MM.1S (cell line): Measurements from ENCODE around the gene CTSL.

Experiments
- DNase-seq: peaks from one replicate; pipeline ENCODE4 v3.0.0-alpha.2; 2015
- H2AFZ ChIP-seq: fragments of 300-600 bp; sonication (generic); 2 replicates; pipeline ENCODE4 v1.6.0; 2016; ENCODE audit warnings: antibody characterized with exemption, low read length
- H3F3A ChIP-seq: fragments of 300-600 bp; sonication (generic); 2 replicates; pipeline ENCODE4 v1.6.1; 2016; ENCODE audit warnings: mild to moderate bottlenecking, antibody characterized with exemption, low read length, moderate library complexity, mixed read lengths; ENCODE audit not compliant: insufficient read depth
- H3K27ac ChIP-seq: fragments of 300-600 bp; sonication (generic); 2 replicates; pipeline ENCODE4 v1.5.1; 2016; ENCODE audit warnings: mild to moderate bottlenecking, low read length
- H3K27me3 ChIP-seq: fragments of 300-600 bp; sonication (generic); replicated peaks from 2 replicates; pipeline ENCODE4 v1.6.0; 2016; ENCODE audit warnings: low read length; ENCODE audit not compliant: insufficient read depth
- H3K36me3 ChIP-seq: fragments of 300-600 bp; sonication (generic); replicated peaks from 2 replicates; pipeline ENCODE4 v1.6.1; 2016; ENCODE audit warnings: mild to moderate bottlenecking, low read length, mixed read lengths; ENCODE audit not compliant: insufficient read depth
- H3K4me1 ChIP-seq: fragments of 300-600 bp; sonication (generic); 2 replicates; pipeline ENCODE4 v1.6.1; 2016; ENCODE audit warnings: low read length, mixed read lengths
- H3K4me2 ChIP-seq: fragments of 300-600 bp; sonication (generic); 2 replicates; pipeline ENCODE4 v1.6.0; 2016; ENCODE audit warnings: low read depth, low read length
- H3K4me3 ChIP-seq: fragments of 300-600 bp; sonication (generic); 2 replicates; pipeline ENCODE4 v1.5.1; 2016; ENCODE audit warnings: low read length, mixed read lengths
- H3K79me2 ChIP-seq: fragments of 300-600 bp; sonication (generic); 2 replicates; pipeline ENCODE4 v1.6.1; 2016; ENCODE audit warnings: mixed run types, low read length, mixed read lengths
- H3K9ac ChIP-seq: fragments of 300-600 bp; sonication (generic); 2 replicates; pipeline ENCODE4 v1.6.1; 2016; ENCODE audit warnings: low read length, mixed read lengths
- H3K9me2 ChIP-seq: fragments of 300-600 bp; sonication (generic); replicated peaks from 2 replicates; pipeline ENCODE4 v1.6.1; 2016; ENCODE audit warnings: mild to moderate bottlenecking, low read length, mixed read lengths; ENCODE audit not compliant: insufficient read depth
- H3K9me3 ChIP-seq: fragments of 300-600 bp; sonication (generic); replicated peaks from 2 replicates; pipeline ENCODE4 v1.6.1; 2016; ENCODE audit warnings: mild to moderate bottlenecking, low read length, mixed read lengths; ENCODE audit not compliant: insufficient read depth
- H4K20me1 ChIP-seq: fragments of 300-600 bp; sonication (generic); 2 replicates; pipeline ENCODE4 v1.6.1; 2016; ENCODE audit warnings: mild to moderate bottlenecking, low read length, moderate library complexity, mixed read lengths; ENCODE audit not compliant: insufficient read depth
- EZH2 ChIP-seq: fragments of 300-600 bp; sonication (generic); optimal IDR thresholded peaks from 2 replicates; pipeline ENCODE3; 2017; ENCODE audit warnings: low read depth, mild to moderate bottlenecking, antibody characterized with exemption, low read length, mixed read lengths
- EZH2phosphoT487 ChIP-seq: fragments of 300-600 bp; sonication (generic); IDR thresholded peaks from 2 replicates; pipeline ENCODE4 v1.6.1; 2018; ENCODE audit warnings: antibody characterized with exemption, low read length
- TF ChIP-seq, protein P1 (sequence below): fragments of 300-600 bp; sonication (generic); IDR thresholded peaks from 2 replicates; pipeline ENCODE4 v1.5.1; 2016; ENCODE audit warnings: antibody characterized with exemption, low read length, mixed read lengths

CTSL gene

DNA sequence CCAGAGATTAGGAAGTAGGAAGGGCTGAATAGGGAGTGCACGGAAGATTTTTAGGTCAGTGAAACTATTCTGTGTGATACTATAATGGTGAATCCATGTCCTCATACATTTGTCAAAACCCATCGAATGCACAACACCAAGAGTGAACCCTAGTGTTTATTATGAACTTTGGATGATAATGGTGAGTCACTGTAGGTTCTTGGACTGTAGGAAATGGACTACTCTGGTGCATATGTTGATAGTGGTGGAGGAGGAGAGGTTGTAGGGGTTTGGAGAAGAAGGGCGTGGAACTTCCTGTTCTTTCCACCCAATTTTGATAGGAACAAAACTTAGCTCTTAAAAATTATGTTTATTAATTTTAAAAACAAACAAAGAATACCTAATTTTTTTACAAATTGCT, 14.3 kb downstream of the CTSL start:
- H3K36me3 ChIP-seq = no peaks in the 10 kb centered on the region
- no peak for DNase-seq
- H3K79me2 ChIP-seq = no peaks in the 10 kb centered on the region
- no peaks in the 10 kb centered on the region for H3K9me3 ChIP-seq
- no peak overlapping the region for H3K4me3 ChIP-seq
- no peaks in the 10 kb centered on the region for H4K20me1 ChIP-seq
- no peak overlapping the region for H3K27ac ChIP-seq
- no peak overlapping the region for H3K4me2 ChIP-seq
- H2AFZ ChIP-seq = no peak overlapping the region
- no peaks in the 10 kb centered on the region for H3K27me3 ChIP-seq
- H3F3A ChIP-seq = no peaks in the 10 kb centered on the region
- H3K4me1 ChIP-seq = no peaks in the 10 kb centered on the region
- TF ChIP-seq EZH2phosphoT487 = no peak
- no peak for TF ChIP-seq EZH2
- TF ChIP-seq, protein P1, sequence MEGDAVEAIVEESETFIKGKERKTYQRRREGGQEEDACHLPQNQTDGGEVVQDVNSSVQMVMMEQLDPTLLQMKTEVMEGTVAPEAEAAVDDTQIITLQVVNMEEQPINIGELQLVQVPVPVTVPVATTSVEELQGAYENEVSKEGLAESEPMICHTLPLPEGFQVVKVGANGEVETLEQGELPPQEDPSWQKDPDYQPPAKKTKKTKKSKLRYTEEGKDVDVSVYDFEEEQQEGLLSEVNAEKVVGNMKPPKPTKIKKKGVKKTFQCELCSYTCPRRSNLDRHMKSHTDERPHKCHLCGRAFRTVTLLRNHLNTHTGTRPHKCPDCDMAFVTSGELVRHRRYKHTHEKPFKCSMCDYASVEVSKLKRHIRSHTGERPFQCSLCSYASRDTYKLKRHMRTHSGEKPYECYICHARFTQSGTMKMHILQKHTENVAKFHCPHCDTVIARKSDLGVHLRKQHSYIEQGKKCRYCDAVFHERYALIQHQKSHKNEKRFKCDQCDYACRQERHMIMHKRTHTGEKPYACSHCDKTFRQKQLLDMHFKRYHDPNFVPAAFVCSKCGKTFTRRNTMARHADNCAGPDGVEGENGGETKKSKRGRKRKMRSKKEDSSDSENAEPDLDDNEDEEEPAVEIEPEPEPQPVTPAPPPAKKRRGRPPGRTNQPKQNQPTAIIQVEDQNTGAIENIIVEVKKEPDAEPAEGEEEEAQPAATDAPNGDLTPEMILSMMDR = no peak
- no peaks in the 10 kb centered on the region for H3K9me2 ChIP-seq
- no peak overlapping the region for H3K9ac ChIP-seq

DNA sequence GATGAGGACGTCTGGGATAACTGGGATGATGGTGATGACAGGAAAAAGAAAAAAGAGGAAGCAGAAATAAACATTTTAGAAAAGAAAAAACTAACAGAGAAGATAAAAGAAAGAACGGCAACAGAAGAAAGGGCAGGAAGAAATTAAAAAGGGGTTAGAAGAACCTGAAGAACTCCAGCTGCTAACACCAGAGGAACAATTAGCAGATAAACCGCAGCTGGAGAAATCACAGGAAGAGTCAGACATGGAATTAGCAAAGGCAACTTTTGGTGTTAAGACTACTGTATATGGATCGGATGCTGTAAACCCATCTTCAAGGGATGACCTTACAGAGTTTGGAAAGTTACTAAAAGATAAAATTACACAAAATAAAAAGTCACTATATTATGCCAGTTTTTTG, 15.4 kb downstream of the CTSL start:
- DNase-seq = no peak
- Histone ChIP-seq H3K27ac (no peak overlapping the region), H3K36me3 (no peaks in the 10 kb centered on the region), H4K20me1 (no peaks in the 10 kb centered on the region), H2AFZ (no peak overlapping the region), H3K4me1 (no peaks in the 10 kb centered on the region), H3K9ac (no peak overlapping the region), H3F3A (no peaks in the 10 kb centered on the region), H3K9me2 (no peaks in the 10 kb centered on the region), H3K79me2 (no peaks in the 10 kb centered on the region), H3K9me3 (no peaks in the 10 kb centered on the region), H3K27me3 (no peaks in the 10 kb centered on the region), H3K4me2 (no peak overlapping the region), H3K4me3 (no peak overlapping the region)
- TF ChIP-seq EZH2phosphoT487 = no peak
- TF ChIP-seq, protein P1 = no peak
- no peak for TF ChIP-seq EZH2

DNA sequence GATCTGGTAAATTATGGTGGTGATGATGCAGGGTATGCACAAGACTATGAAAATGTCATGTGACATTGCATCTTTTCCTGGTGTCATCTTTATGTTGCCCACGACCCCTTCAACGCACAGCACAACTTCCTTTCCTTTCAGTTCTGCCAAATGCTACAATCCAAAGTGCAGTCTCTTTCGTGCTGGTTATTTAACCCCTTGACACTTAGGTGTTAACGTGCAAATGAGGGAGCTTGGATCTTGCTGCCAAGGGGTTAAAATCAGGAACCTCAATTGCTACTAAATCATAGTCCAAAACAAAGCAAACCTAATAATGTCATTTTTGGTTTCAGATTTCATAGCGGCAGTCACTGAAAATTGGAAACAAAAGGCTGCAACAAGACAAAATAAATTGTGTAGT, 16.0 kb downstream of the CTSL start:
- no peak overlapping the region for H2AFZ ChIP-seq
- no peak for DNase-seq
- no peaks in the 10 kb centered on the region for H3K36me3 ChIP-seq
- H3K4me3 ChIP-seq = no peak overlapping the region
- H3K9me2 ChIP-seq = no peaks in the 10 kb centered on the region
- H3K9ac ChIP-seq = no peak overlapping the region
- H3K4me2 ChIP-seq = no peak overlapping the region
- H4K20me1 ChIP-seq = no peaks in the 10 kb centered on the region
- H3K79me2 ChIP-seq = no peaks in the 10 kb centered on the region
- H3K4me1 ChIP-seq = no peaks in the 10 kb centered on the region
- H3F3A ChIP-seq = no peaks in the 10 kb centered on the region
- H3K27me3 ChIP-seq = no peaks in the 10 kb centered on the region
- H3K9me3 ChIP-seq = no peaks in the 10 kb centered on the region
- H3K27ac ChIP-seq = no peak overlapping the region
- TF ChIP-seq EZH2phosphoT487 = no peak
- TF ChIP-seq, protein P1 = no peak
- TF ChIP-seq EZH2 = no peak
